Stimulated activated naive CD8-positive, alpha-beta T cell treated with anti-CD3 and anti-CD28 coated beads, Interleukin-15, Interleukin-2, amounts not matched to agents 100 ng/mL and 50 ng/mL, for 24 hours (primary cell): ENCODE measurements around the gene EXT2.

Source experiments
- H3K27ac Mint-ChIP-seq: one replicate; pipeline ENCODE4 v1.8.0; 2021; ENCODE audit warnings: mild to moderate bottlenecking, mixed read lengths
- H3K27me3 Mint-ChIP-seq: one replicate; pipeline ENCODE4 v1.8.0; 2021; ENCODE audit warnings: mixed read lengths
- H3K36me3 Mint-ChIP-seq: one replicate; pipeline ENCODE4 v1.8.0; 2021; ENCODE audit warnings: low read depth, mixed read lengths
- H3K4me1 Mint-ChIP-seq: one replicate; pipeline ENCODE4 v1.8.0; 2021; ENCODE audit warnings: low read depth, mixed read lengths
- H3K4me3 Mint-ChIP-seq: one replicate; pipeline ENCODE4 v1.8.0; 2021; ENCODE audit warnings: mild to moderate bottlenecking, mixed read lengths
- H3K9me3 Mint-ChIP-seq: one replicate; pipeline ENCODE4 v1.8.0; 2021; ENCODE audit warnings: mixed read lengths

Gene EXT2

GRCh38 chr11:44136176-44136945, 40.9 kb downstream of the EXT2 start:
- Mint-ChIP-seq H3K36me3 (peaks cover 27% of the 10 kb centered on the region), H3K4me1 (no peaks in the 10 kb centered on the region), H3K9me3 (no peaks in the 10 kb centered on the region), H3K4me3 (no peak overlapping the region), H3K27ac (no peak overlapping the region), H3K27me3 (no peaks in the 10 kb centered on the region)

GRCh38 chr11:44137057-44137456, 41.6 kb downstream of the EXT2 start:
- Mint-ChIP-seq H3K4me1 (no peaks in the 10 kb centered on the region), H3K9me3 (no peaks in the 10 kb centered on the region), H3K27me3 (no peaks in the 10 kb centered on the region), H3K36me3 (peaks cover 25% of the 10 kb centered on the region), H3K27ac (no peak overlapping the region), H3K4me3 (no peak overlapping the region)

GRCh38 chr11:44138286-44138685, 42.8 kb downstream of the EXT2 start:
- H3K27me3 Mint-ChIP-seq, result no peaks in the 10 kb centered on the region
- no peaks in the 10 kb centered on the region for H3K9me3 Mint-ChIP-seq
- H3K27ac Mint-ChIP-seq, result no peak overlapping the region
- H3K36me3 Mint-ChIP-seq, result peaks cover 28% of the 10 kb centered on the region
- no peaks in the 10 kb centered on the region for H3K4me1 Mint-ChIP-seq
- no peak overlapping the region for H3K4me3 Mint-ChIP-seq

- H3K27me3 Mint-ChIP-seq, result no peaks in the 10 kb centered on the region
- H3K4me3 Mint-ChIP-seq, result no peak overlapping the region
- no peak overlapping the region for H3K27ac Mint-ChIP-seq
- peaks cover 35% of the 10 kb centered on the region for H3K36me3 Mint-ChIP-seq
- no peaks in the 10 kb centered on the region for H3K4me1 Mint-ChIP-seq
- H3K9me3 Mint-ChIP-seq, result no peaks in the 10 kb centered on the region
Measured at GRCh38 chr11:44138980-44139379, 43.5 kb downstream of the EXT2 start.

- Mint-ChIP-seq H3K27ac (no peak overlapping the region), H3K36me3 (peaks cover 29% of the 10 kb centered on the region), H3K4me1 (no peaks in the 10 kb centered on the region), H3K27me3 (no peaks in the 10 kb centered on the region), H3K9me3 (no peaks in the 10 kb centered on the region), H3K4me3 (no peak overlapping the region)
Measured at GRCh38 chr11:44139565-44140330, 44.3 kb downstream of the EXT2 start.

GRCh38 chr11:44140372-44140771, 44.9 kb downstream of the EXT2 start:
- Mint-ChIP-seq H3K36me3 (peaks cover 30% of the 10 kb centered on the region), H3K27me3 (no peaks in the 10 kb centered on the region), H3K27ac (no peak overlapping the region), H3K4me3 (no peak overlapping the region), H3K9me3 (no peaks in the 10 kb centered on the region), H3K4me1 (no peaks in the 10 kb centered on the region)

GRCh38 chr11:44140805-44141204, 45.3 kb downstream of the EXT2 start:
- no peak overlapping the region for H3K27ac Mint-ChIP-seq
- H3K4me1 Mint-ChIP-seq, result no peaks in the 10 kb centered on the region
- H3K36me3 Mint-ChIP-seq, result peaks cover 34% of the 10 kb centered on the region
- no peaks in the 10 kb centered on the region for H3K9me3 Mint-ChIP-seq
- H3K4me3 Mint-ChIP-seq, result no peak overlapping the region
- H3K27me3 Mint-ChIP-seq, result no peaks in the 10 kb centered on the region

- Mint-ChIP-seq H3K4me1 (no peaks in the 10 kb centered on the region), H3K27ac (no peak overlapping the region), H3K4me3 (no peak overlapping the region), H3K27me3 (no peaks in the 10 kb centered on the region), H3K36me3 (peaks cover 49% of the 10 kb centered on the region), H3K9me3 (no peaks in the 10 kb centered on the region)
Measured at GRCh38 chr11:44143987-44144909, 48.8 kb downstream of the EXT2 start.

- no peak overlapping the region for H3K27ac Mint-ChIP-seq
- no peaks in the 10 kb centered on the region for H3K27me3 Mint-ChIP-seq
- H3K36me3 Mint-ChIP-seq, result peaks cover 58% of the 10 kb centered on the region
- no peaks in the 10 kb centered on the region for H3K9me3 Mint-ChIP-seq
- no peak overlapping the region for H3K4me3 Mint-ChIP-seq
- H3K4me1 Mint-ChIP-seq, result no peaks in the 10 kb centered on the region
Measured at GRCh38 chr11:44145011-44145775, 49.7 kb downstream of the EXT2 start.

GRCh38 chr11:44146931-44147330, 51.5 kb downstream of the EXT2 start:
- H3K36me3 Mint-ChIP-seq, result peaks cover 71% of the 10 kb centered on the region
- no peaks in the 10 kb centered on the region for H3K27me3 Mint-ChIP-seq
- no peaks in the 10 kb centered on the region for H3K4me1 Mint-ChIP-seq
- peaks cover 11% of the 10 kb centered on the region for H3K9me3 Mint-ChIP-seq
- no peak overlapping the region for H3K27ac Mint-ChIP-seq
- H3K4me3 Mint-ChIP-seq, result no peak overlapping the region

GRCh38 chr11:44147751-44148150, 52.3 kb downstream of the EXT2 start:
- Mint-ChIP-seq H3K27ac (no peak overlapping the region), H3K4me1 (no peaks in the 10 kb centered on the region), H3K4me3 (no peak overlapping the region), H3K9me3 (peaks cover 11% of the 10 kb centered on the region), H3K27me3 (no peaks in the 10 kb centered on the region), H3K36me3 (peaks cover 77% of the 10 kb centered on the region)

GRCh38 chr11:44149651-44150050, 54.2 kb downstream of the EXT2 start:
- H3K4me1 Mint-ChIP-seq, result no peaks in the 10 kb centered on the region
- no peak overlapping the region for H3K4me3 Mint-ChIP-seq
- H3K27me3 Mint-ChIP-seq, result no peaks in the 10 kb centered on the region
- H3K36me3 Mint-ChIP-seq, result peaks cover 80% of the 10 kb centered on the region
- H3K9me3 Mint-ChIP-seq, result peaks cover 11% of the 10 kb centered on the region
- H3K27ac Mint-ChIP-seq, result no peak overlapping the region

GRCh38 chr11:44150401-44150800, 54.9 kb downstream of the EXT2 start:
- H3K9me3 Mint-ChIP-seq, result peaks cover 11% of the 10 kb centered on the region
- no peak overlapping the region for H3K4me3 Mint-ChIP-seq
- H3K36me3 Mint-ChIP-seq, result peaks cover 84% of the 10 kb centered on the region

GRCh38 chr11:44157019-44157418, 61.5 kb downstream of the EXT2 start:
- H3K27ac Mint-ChIP-seq, result no peak overlapping the region
- no peak overlapping the region for H3K4me3 Mint-ChIP-seq
- H3K36me3 Mint-ChIP-seq, result peaks cover 65% of the 10 kb centered on the region
- H3K4me1 Mint-ChIP-seq, result peaks cover 19% of the 10 kb centered on the region
- no peaks in the 10 kb centered on the region for H3K27me3 Mint-ChIP-seq
- peaks cover 4% of the 10 kb centered on the region for H3K9me3 Mint-ChIP-seq

More at GRCh38 chr11:44150401-44150800, 54.9 kb downstream of the EXT2 start:
- no peak overlapping the region for H3K27ac Mint-ChIP-seq
- no peaks in the 10 kb centered on the region for H3K4me1 Mint-ChIP-seq
- no peaks in the 10 kb centered on the region for H3K27me3 Mint-ChIP-seq
